Measurements from ENCODE around the gene CBX3. TPM values are rescaled to one million over a fixed set of nuclear protein-coding genes. Genes with fewer than 3 reads are reported as not detected.

CBX3 gene
- total RNA-seq, 4 donors from 2014 or later: 41.6 to 72.3 (median 55.6) TPM

- H3K4me1 ChIP-seq: peaks cover 0 to 18% of the 10 kb centered on the region in 2 donors
- intact Hi-C loops (cut with DNase I): no loop called here
- TF ChIP-seq, protein P1, sequence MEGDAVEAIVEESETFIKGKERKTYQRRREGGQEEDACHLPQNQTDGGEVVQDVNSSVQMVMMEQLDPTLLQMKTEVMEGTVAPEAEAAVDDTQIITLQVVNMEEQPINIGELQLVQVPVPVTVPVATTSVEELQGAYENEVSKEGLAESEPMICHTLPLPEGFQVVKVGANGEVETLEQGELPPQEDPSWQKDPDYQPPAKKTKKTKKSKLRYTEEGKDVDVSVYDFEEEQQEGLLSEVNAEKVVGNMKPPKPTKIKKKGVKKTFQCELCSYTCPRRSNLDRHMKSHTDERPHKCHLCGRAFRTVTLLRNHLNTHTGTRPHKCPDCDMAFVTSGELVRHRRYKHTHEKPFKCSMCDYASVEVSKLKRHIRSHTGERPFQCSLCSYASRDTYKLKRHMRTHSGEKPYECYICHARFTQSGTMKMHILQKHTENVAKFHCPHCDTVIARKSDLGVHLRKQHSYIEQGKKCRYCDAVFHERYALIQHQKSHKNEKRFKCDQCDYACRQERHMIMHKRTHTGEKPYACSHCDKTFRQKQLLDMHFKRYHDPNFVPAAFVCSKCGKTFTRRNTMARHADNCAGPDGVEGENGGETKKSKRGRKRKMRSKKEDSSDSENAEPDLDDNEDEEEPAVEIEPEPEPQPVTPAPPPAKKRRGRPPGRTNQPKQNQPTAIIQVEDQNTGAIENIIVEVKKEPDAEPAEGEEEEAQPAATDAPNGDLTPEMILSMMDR (IDR thresholded peaks at IDR 0.05): no peak
- no peak for TF ChIP-seq POLR2A (IDR thresholded peaks at IDR 0.05)
- H3K27me3 ChIP-seq: no peaks in the 10 kb centered on the region
- no peaks in the 10 kb centered on the region for H3K36me3 ChIP-seq
- no peaks in the 10 kb centered on the region for H3K9me3 ChIP-seq
- no peak overlapping the region for H3K4me3 ChIP-seq (replicated peaks in 1 of 3)
- no peak overlapping the region for H3K27ac ChIP-seq
- no peak for DNase-seq
- 70 to 74% methylated on average over 13 to 15 of the region's 15 CpGs for WGBS, 2 donors
Measured at GRCh38 chr7:26153823-26154783, 47.4 kb upstream of the CBX3 start.

- Histone ChIP-seq H3K9me3 (no peaks in the 10 kb centered on the region), H3K27ac (no peak overlapping the region), H3K27me3 (no peaks in the 10 kb centered on the region), H3K4me3 (replicated peaks in 1 of 3) (no peak overlapping the region), H3K36me3 (no peaks in the 10 kb centered on the region), H3K4me1 (peaks cover 0 to 18% of the 10 kb centered on the region in 2 donors)
- 47 to 60% methylated on average over 7 to 8 of the region's 8 CpGs for WGBS, 2 donors
- no peak for DNase-seq
- intact Hi-C loops (cut with DNase I): no loop called here
- TF ChIP-seq, protein P1 (IDR thresholded peaks at IDR 0.05): no peak
- TF ChIP-seq POLR2A (IDR thresholded peaks at IDR 0.05): no peak
Measured at GRCh38 chr7:26155531-26156375, 45.8 kb upstream of the CBX3 start.

- Histone ChIP-seq H3K4me1 (peaks cover 0 to 16% of the 10 kb centered on the region in 2 donors), H3K36me3 (no peaks in the 10 kb centered on the region), H3K4me3 (replicated peaks in 1 of 3) (no peak overlapping the region), H3K9me3 (no peaks in the 10 kb centered on the region), H3K27ac (no peak overlapping the region), H3K27me3 (no peaks in the 10 kb centered on the region)
- no peak for DNase-seq
- intact Hi-C loops (cut with DNase I): no loop called here
- WGBS, 2 donors: 75 to 78% methylated on average over 20 of the region's 20 CpGs
- TF ChIP-seq, protein P1 (IDR thresholded peaks at IDR 0.05): no peak
- TF ChIP-seq POLR2A (IDR thresholded peaks at IDR 0.05): no peak
Measured at GRCh38 chr7:26156451-26157420, 44.8 kb upstream of the CBX3 start.

DNA sequence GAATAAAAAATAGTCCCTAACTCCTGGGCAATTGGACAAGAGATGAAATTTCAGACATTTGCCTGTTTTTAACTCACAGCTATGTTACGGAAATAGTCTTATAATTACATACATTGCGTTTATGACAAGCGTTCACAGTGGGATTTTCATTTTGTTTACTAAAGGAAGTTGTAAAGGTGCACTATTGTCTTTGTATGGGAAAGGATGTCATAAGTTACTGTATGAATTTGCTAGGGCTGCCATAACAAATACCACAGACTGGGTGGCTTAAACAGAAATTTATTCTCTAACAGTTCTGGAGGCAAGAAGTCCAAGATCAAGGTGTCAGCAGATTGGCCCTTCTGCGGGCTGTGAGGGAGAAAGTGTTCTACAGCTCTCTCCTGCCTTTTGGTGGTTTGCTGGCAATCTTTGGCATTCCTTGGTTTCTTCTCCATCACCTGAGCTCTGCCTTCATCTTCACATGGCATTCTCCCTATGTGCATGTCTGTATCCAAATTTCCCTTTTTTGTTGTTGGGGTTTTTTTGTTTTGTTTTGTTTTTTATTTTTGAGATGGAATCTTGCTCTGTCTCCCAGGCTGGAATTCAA is 43.9 kb upstream of the CBX3 start:
- H3K27ac ChIP-seq: no peak overlapping the region

More for the DNA sequence above, 43.9 kb upstream of the CBX3 start:
- Histone ChIP-seq H3K9me3 (no peaks in the 10 kb centered on the region), H3K27me3 (no peaks in the 10 kb centered on the region), H3K36me3 (no peaks in the 10 kb centered on the region), H3K4me1 (peaks cover 0 to 11% of the 10 kb centered on the region in 2 donors), H3K4me3 (replicated peaks in 1 of 3) (no peak overlapping the region)
- TF ChIP-seq POLR2A (IDR thresholded peaks at IDR 0.05): no peak
- TF ChIP-seq, protein P1 (IDR thresholded peaks at IDR 0.05): no peak
- WGBS, 2 donors: 88 to 90% methylated on average over 4 of the region's 4 CpGs
- no peak for DNase-seq
- intact Hi-C loops (cut with DNase I): no loop called here

Measured in thyroid gland (tissue), 4 donors.